Measurements from ENCODE around the gene GABRR3.

- TF ChIP-seq CTCF (optimal IDR thresholded peaks at IDR 0.05 in 1 of 3, IDR thresholded peaks at IDR 0.05 in 1 of 3, conservative IDR thresholded peaks at IDR 0.05 in 1 of 3; ENCODE audit: extremely low read depth in 1 of 3, insufficient read depth in 2 of 3, low read length in 3 of 3), result no peak
- TF ChIP-seq EZH2 (IDR thresholded peaks at IDR 0.05; ENCODE audit: low read length), result no peak
Measured at GRCh38 chr3:98034036-98034435, 1.1 kb downstream of the GABRR3 start.
